D721Med (cell line): ENCODE measurements around the gene CDH2.

ENCODE experiments used
- DNase-seq: peaks from one replicate; pipeline ENCODE4 v3.0.0; 2011; ENCODE audit warnings: low spot score; ENCODE audit not compliant: insufficient read length
- FAIRE-seq: peaks from 2 replicates; lab custom pipeline; 2011; peaks lifted over from hg19 to GRCh38; lab: Jason Lieb, UNC
- TF ChIP-seq, protein P1 (sequence below): IDR thresholded peaks from 2 replicates; pipeline ENCODE4 v1.5.1; 2012; ENCODE audit warnings: mild to moderate bottlenecking, control low read depth; ENCODE audit not compliant: insufficient read depth; ENCODE audit errors: missing control alignments

The CDH2 gene

DNA sequence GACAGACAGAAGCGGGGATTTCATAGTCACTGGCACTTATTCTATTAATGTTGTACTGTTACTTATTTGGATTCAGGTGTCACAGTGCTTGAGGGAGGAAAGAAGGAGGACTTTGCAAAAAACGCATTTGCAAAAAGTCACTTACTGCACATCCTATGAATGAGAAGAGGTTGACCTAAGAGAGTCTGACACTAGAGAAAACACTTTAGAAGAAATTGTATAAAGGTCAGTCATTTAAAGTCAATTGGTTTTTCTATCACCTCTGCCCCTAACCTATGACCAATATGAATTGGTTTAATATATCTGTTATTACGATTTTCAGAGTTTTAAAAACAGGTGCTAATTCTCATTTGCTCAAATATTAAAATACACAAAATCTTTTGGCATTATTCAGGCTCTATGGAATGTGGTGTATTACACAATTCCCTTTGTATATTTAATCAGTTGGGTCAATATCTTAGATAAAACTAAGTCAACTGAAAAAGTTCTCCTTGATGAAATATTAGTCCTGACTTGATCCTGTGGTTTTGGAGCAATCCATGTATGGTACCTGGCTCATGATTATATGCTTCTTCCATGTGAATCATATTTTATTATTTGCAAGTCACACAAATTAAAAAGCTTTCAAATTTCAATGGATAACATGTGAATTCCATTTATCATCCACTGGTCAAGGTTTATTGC, 157.4 kb downstream of the CDH2 start:
- DNase-seq (no peak), FAIRE-seq (peak; percentile 81)
- TF ChIP-seq, protein P1, sequence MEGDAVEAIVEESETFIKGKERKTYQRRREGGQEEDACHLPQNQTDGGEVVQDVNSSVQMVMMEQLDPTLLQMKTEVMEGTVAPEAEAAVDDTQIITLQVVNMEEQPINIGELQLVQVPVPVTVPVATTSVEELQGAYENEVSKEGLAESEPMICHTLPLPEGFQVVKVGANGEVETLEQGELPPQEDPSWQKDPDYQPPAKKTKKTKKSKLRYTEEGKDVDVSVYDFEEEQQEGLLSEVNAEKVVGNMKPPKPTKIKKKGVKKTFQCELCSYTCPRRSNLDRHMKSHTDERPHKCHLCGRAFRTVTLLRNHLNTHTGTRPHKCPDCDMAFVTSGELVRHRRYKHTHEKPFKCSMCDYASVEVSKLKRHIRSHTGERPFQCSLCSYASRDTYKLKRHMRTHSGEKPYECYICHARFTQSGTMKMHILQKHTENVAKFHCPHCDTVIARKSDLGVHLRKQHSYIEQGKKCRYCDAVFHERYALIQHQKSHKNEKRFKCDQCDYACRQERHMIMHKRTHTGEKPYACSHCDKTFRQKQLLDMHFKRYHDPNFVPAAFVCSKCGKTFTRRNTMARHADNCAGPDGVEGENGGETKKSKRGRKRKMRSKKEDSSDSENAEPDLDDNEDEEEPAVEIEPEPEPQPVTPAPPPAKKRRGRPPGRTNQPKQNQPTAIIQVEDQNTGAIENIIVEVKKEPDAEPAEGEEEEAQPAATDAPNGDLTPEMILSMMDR: no peak

DNA sequence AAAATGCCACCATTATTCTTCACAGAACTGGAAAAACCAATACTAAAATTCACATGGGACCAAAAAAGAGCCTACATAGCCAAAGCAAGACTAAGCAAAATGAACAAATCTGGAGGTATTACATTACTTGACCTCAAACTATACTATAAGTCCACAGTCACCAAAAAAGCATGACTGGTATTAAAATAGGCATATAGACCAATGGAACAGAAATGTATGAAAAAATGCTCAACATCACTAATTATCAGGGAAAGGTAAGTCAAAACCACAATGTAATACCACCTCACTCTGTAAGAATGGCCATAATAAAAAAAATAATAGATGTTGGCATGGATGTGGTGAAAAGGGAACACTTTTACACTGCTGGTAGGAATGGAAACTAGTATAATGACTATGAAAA, 158.6 kb downstream of the CDH2 start:
- TF ChIP-seq, protein P1: no peak
- FAIRE-seq: no peak

DNA sequence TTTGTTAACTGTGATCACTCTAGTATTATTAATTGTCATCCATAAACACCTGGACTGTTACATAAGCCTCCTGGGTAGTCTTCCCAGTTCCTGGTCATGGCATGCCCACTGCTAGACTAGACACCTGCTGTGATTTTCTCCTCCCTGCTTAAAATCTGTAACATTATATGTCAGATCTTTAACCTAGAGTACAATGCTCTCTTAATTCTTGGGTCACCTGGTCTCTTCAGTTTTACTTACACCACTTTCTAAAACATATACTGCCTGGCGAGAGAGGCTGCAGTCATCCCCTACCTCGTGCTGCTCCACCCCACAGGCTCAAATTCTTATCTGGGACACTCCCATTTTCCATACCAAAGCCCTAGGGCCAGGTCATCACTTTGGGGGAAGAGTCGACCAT, 161.3 kb downstream of the CDH2 start:
- FAIRE-seq: no peak
- no peak for DNase-seq
- TF ChIP-seq, protein P1: no peak

More for the DNA sequence above, 158.6 kb downstream of the CDH2 start:
- no peak for DNase-seq

DNA sequence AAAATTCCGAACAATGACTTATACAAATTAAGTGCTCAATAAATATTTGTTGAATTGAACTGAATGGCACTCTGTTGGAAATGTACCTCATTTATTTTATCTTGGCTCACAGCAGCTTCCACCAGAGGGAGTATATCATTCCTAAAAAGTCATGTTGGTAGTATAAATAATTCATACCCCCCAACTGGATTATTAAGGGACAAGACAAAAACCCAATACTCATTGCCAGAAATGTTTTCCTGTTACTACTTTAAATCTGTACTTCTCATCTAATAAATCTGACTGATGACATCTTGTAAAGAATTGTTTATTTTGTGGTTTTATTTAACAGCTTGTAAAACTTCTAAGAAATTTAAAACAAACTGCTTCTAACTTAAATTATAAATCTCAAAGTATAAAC, 163.9 kb downstream of the CDH2 start:
- FAIRE-seq (peak; percentile 35), DNase-seq (no peak)
- TF ChIP-seq, protein P1: peak; percentile 33

DNA sequence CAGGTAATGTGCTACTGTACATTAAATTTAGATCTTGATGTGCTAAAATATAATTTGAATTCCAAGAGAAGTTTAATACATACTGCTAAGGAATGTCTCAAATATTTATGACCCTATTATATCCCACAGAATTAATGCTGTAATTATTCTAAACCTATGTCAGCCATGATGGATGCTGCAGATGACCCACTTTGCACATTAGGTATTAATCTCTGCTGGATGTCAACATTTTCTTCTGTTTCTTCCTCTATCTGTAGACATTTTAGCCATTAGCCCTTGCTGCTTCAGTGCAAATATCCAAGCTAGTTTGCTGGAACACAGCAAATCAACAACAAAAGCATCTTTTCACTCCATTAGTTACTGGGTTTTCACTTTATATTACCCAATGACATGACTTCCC, 164.6 kb downstream of the CDH2 start:
- peak; percentile 55 for FAIRE-seq
- TF ChIP-seq, protein P1: no peak
- no peak for DNase-seq

DNA sequence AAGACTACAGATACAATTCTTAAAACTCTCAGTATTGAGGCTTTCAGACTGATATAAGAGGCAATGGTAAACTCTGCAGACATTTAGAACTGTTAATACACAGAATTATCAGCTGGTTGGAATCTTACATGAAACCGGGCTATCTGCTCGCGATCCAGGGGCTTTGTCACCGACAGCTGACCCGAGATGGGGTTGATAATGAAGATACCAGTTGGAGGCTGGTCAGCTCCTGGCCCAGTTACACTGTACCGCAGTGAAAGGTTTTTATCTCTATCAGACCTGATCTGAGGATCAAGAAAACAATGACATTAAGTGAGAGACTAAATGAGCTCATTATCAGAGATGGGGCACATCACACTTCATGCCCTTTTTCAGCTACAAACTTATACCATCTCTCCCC, 167.3 kb downstream of the CDH2 start:
- no peak for DNase-seq
- no peak for FAIRE-seq
- TF ChIP-seq, protein P1: no peak

DNA sequence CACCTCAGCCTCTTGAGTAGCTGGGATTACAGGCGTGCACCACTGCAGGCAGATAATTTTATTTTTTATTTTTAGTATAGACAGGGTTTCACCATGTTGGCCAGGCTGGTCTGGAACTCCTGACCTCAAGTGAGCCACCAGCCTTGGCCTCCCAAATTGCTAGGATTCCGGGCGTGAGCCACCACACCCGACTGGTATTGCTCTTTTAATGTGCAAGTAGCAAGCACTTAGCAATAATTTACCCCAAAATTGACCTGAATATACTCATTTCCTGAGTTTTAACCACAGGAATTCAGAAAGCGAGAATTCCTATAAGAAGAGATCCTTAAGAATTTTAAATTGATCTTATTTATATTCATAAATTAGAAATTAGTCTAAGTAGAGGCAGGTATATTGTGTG, 169.1 kb downstream of the CDH2 start:
- DNase-seq: no peak
- TF ChIP-seq, protein P1: no peak
- no peak for FAIRE-seq
